CD14-positive monocyte (primary cell): Measurements from ENCODE around the gene TFEB. TPM values are rescaled to one million over a fixed set of nuclear protein-coding genes. Genes with fewer than 3 reads are reported as not detected.

Source experiments
- DNase-seq, 3 donors: peaks; one replicate each; pipeline ENCODE4 v3.0.0-alpha.2; 2011 to 2022
- H2AFZ ChIP-seq: 2 replicates; pipeline ENCODE4 v1.6.0; 2012; ENCODE audit warnings: mild to moderate bottlenecking, low read depth, low read length, inconsistent platforms; ENCODE audit not compliant: insufficient read depth, poor library complexity, severe bottlenecking
- H3K27ac ChIP-seq, 2 donors: 1 replicate in 1 of 2; 2 replicates in 1 of 2; pipeline ENCODE4 v1.5.1; 2012 to 2013; ENCODE audit warnings: low read length in 2 of 2, control low read depth in 1 of 2, inconsistent platforms in 1 of 2, low read depth in 1 of 2, mild to moderate bottlenecking in 1 of 2
- H3K27me3 ChIP-seq, 2 donors: one replicate each; pipeline versions ENCODE4 v1.6.0 to v1.6.1; 2011 to 2013; ENCODE audit warnings: low read length in 2 of 2; ENCODE audit not compliant: control insufficient read depth in 2 of 2, insufficient read depth in 2 of 2
- H3K36me3 ChIP-seq, 2 donors: replicated peaks in 1 of 2; 1 replicate in 1 of 2; 2 replicates in 1 of 2; pipeline versions ENCODE4 v1.5.1 to v1.6.1; 2012 to 2013; ENCODE audit warnings: low read length in 2 of 2, control low read depth in 1 of 2, inconsistent platforms in 1 of 2, mild to moderate bottlenecking in 1 of 2; ENCODE audit not compliant: insufficient read depth in 2 of 2, control insufficient read depth in 1 of 2
- H3K4me1 ChIP-seq, 2 donors: 1 replicate in 1 of 2; 2 replicates in 1 of 2; pipeline versions ENCODE4 v1.5.1 to v1.6.1; 2012 to 2013; ENCODE audit warnings: low read length in 2 of 2, control low read depth in 1 of 2, inconsistent platforms in 1 of 2, mild to moderate bottlenecking in 1 of 2, moderate library complexity in 1 of 2; ENCODE audit not compliant: insufficient read depth in 2 of 2, control insufficient read depth in 1 of 2
- H3K4me2 ChIP-seq: replicated peaks from 2 replicates; pipeline ENCODE3; 2012; ENCODE audit warnings: low read length, moderate library complexity, mild to moderate bottlenecking; ENCODE audit not compliant: poor library complexity, severe bottlenecking; ENCODE audit errors: extremely low read depth
- H3K4me3 ChIP-seq, 3 experiments: fragments of 200-600 bp in 1 of 3; sonication (generic) in 1 of 3; replicated peaks in 1 of 3; 1 replicate in 2 of 3; 2 replicates in 1 of 3; pipeline ENCODE4 v1.5.1; 2011 to 2013; ENCODE audit warnings: low read length in 3 of 3, mild to moderate bottlenecking in 3 of 3, control low read depth in 2 of 3, low read depth in 2 of 3, inconsistent platforms in 1 of 3, moderate library complexity in 1 of 3
- H3K79me2 ChIP-seq: 2 replicates; pipeline ENCODE4 v1.6.0; 2012; ENCODE audit warnings: mild to moderate bottlenecking, control low read depth, inconsistent platforms, low read length, moderate library complexity; ENCODE audit not compliant: insufficient read depth
- H3K9ac ChIP-seq: 2 replicates; pipeline ENCODE4 v1.6.0; 2017; ENCODE audit warnings: low read length, mild to moderate bottlenecking; ENCODE audit not compliant: insufficient read depth, poor library complexity, severe bottlenecking
- H3K9me3 ChIP-seq, 2 donors: replicated peaks in 1 of 2; 1 replicate in 1 of 2; 2 replicates in 1 of 2; pipeline versions ENCODE4 v1.5.1 to v1.6.1; 2012 to 2013; ENCODE audit warnings: low read length in 2 of 2, control low read depth in 1 of 2; ENCODE audit not compliant: control insufficient read depth in 1 of 2, insufficient read depth in 1 of 2
- H4K20me1 ChIP-seq: 2 replicates; pipeline ENCODE4 v1.6.0; 2012; ENCODE audit warnings: mild to moderate bottlenecking, low read length, control low read depth, moderate library complexity; ENCODE audit not compliant: insufficient read depth
- H3K27ac Mint-ChIP-seq, 7 donors: one replicate each; pipeline ENCODE4 v1.8.0; 2020; ENCODE audit warnings: mild to moderate bottlenecking in 7 of 7, mixed read lengths in 7 of 7, moderate library complexity in 6 of 7, inconsistent platforms in 2 of 7
- H3K27me3 Mint-ChIP-seq, 3 donors: one replicate each; pipeline ENCODE4 v1.8.0; 2021 to 2022; ENCODE audit warnings: low read depth in 3 of 3, mild to moderate bottlenecking in 3 of 3, mixed read lengths in 3 of 3, moderate library complexity in 3 of 3, inconsistent platforms in 1 of 3
- H3K36me3 Mint-ChIP-seq, 2 donors: one replicate each; pipeline ENCODE4 v1.8.0; 2020; ENCODE audit warnings: mixed read lengths in 2 of 2, inconsistent platforms in 1 of 2, mild to moderate bottlenecking in 1 of 2
- H3K4me1 Mint-ChIP-seq: one replicate; pipeline ENCODE4 v1.8.0; 2020; ENCODE audit warnings: mild to moderate bottlenecking, mixed read lengths
- H3K4me3 Mint-ChIP-seq, 2 donors: one replicate each; pipeline ENCODE4 v1.8.0; 2020; ENCODE audit warnings: mild to moderate bottlenecking in 2 of 2, mixed read lengths in 2 of 2, moderate library complexity in 1 of 2
- H3K9me3 Mint-ChIP-seq, 7 donors: one replicate each; pipeline ENCODE4 v1.8.0; 2020 to 2022; ENCODE audit warnings: mixed read lengths in 7 of 7, mild to moderate bottlenecking in 6 of 7, moderate library complexity in 6 of 7, inconsistent platforms in 2 of 7
- WGBS: methylation state at CpG from one replicate; pipeline ENCODE4 v1.1.5; 2013; ENCODE audit warnings: missing lambda C conversion rate; ENCODE audit not compliant: insufficient coverage; 5-methylcytosine and 5-hydroxymethylcytosine counted together
- intact Hi-C, 2 donors: fragments of 100-400 bp; cut with micrococcal nuclease; formaldehyde crosslinking; loops; one replicate each; pipeline versions ENCODE4 v1.15.0 to v1.15.1; 2023
- polyA plus RNA-seq, 3 donors: library from polyadenylated mRNA; depleted of rRNA in 1 of 3; unstranded in 2 of 3; stranded (reverse) in 1 of 3; fragments of 300-500 nt in 2 of 3; fragments of >200 nt in 1 of 3; fragmentation: Illumina TruSeq in 2 of 3; gene quantifications; 1 replicate in 2 of 3; 2 replicates in 1 of 3; pipeline ENCODE4 v1.2.3, GENCODE V29; 2012 to 2021
- TF ChIP-seq, protein P1 (sequence below): fragments of 200-600 bp; IDR thresholded peaks from one replicate; pipeline ENCODE4 v1.8.0; 2022; ENCODE audit warnings: antibody characterized with exemption, mild to moderate bottlenecking

TFEB gene
- polyA plus RNA-seq, 3 donors = 42.6 to 60.0 (median 55.0) TPM

DNA sequence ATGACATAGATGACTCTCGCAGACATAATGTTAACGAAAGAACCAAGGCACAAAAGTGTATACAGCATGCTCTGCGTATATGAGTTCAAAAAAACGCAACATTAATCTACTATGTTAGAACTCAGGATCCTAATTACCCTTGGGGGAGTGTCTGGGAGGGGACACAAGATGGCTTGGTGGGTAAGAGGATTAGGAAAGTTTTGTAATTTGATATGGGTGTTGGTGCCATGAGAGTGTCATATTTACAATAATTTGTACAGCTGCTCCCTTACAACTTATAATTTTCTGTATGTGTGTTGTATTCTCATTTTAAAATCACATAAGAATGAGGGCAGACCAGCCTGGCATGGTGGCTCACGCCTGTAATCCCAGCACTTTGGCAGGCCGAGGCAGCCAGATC, 38.6 kb downstream of the TFEB start:
- Histone ChIP-seq H3K4me3 (no peak overlapping the region), H3K9ac (no peak overlapping the region), H3K27me3 (no peaks in the 10 kb centered on the region), H4K20me1 (peaks cover 100% of the 10 kb centered on the region), H3K4me2 (no peak overlapping the region), H3K36me3 (peaks cover 16 to 66% of the 10 kb centered on the region in 2 donors), H3K79me2 (peaks cover 24% of the 10 kb centered on the region), H3K4me1 (no peaks in the 10 kb centered on the region), H3K9me3 (no peaks in the 10 kb centered on the region), H3K27ac (no peak overlapping the region), H2AFZ (no peak overlapping the region)
- intact Hi-C loops = no loop called here
- Mint-ChIP-seq H3K27me3 (peaks cover 0 to 3% (median 1%) of the 10 kb centered on the region in 3 donors), H3K36me3 (peaks cover 36 to 40% of the 10 kb centered on the region in 2 donors), H3K4me3 (no peak overlapping the region), H3K4me1 (peaks cover 8% of the 10 kb centered on the region), H3K27ac (peak overlapping the region in 1 of 7 donors; percentile 73), H3K9me3 (no peaks in the 10 kb centered on the region)
- no CpG with 5 or more reads among the region's 6 CpGs for WGBS
- TF ChIP-seq, protein P1, sequence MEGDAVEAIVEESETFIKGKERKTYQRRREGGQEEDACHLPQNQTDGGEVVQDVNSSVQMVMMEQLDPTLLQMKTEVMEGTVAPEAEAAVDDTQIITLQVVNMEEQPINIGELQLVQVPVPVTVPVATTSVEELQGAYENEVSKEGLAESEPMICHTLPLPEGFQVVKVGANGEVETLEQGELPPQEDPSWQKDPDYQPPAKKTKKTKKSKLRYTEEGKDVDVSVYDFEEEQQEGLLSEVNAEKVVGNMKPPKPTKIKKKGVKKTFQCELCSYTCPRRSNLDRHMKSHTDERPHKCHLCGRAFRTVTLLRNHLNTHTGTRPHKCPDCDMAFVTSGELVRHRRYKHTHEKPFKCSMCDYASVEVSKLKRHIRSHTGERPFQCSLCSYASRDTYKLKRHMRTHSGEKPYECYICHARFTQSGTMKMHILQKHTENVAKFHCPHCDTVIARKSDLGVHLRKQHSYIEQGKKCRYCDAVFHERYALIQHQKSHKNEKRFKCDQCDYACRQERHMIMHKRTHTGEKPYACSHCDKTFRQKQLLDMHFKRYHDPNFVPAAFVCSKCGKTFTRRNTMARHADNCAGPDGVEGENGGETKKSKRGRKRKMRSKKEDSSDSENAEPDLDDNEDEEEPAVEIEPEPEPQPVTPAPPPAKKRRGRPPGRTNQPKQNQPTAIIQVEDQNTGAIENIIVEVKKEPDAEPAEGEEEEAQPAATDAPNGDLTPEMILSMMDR = no peak
- no peak for DNase-seq

DNA sequence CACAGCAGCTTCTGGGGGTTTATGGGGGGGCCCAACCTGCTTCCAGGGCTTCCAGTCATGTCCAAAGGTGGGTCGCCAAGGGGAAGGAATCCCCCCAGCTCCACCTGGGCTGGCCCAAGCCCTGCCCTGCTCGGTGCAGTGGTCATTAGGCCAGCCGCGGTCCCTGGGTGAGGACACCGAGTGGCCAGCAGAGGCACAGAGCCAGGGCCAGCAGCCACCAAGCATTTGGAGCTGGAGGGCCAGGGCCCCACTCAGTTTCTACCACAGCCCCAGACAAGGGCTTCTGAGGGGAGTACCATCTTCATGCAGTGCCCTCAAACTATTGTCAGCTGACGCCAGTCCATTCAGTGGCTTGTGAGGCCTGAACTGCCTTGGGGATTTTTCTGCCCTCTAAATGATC, 39.6 kb downstream of the TFEB start:
- no peak overlapping the region for H2AFZ ChIP-seq
- no peaks in the 10 kb centered on the region for H3K4me1 ChIP-seq
- no peaks in the 10 kb centered on the region for H3K27me3 ChIP-seq
- H3K36me3 ChIP-seq = peaks cover 22 to 72% of the 10 kb centered on the region in 2 donors
- Mint-ChIP-seq H3K27me3 (peaks cover 0 to 3% (median 0%) of the 10 kb centered on the region in 3 donors), H3K36me3 (peaks cover 41 to 44% of the 10 kb centered on the region in 2 donors), H3K27ac (no peak overlapping the region), H3K4me3 (no peak overlapping the region), H3K9me3 (peaks cover 0 to 1% (median 0%) of the 10 kb centered on the region in 7 donors), H3K4me1 (peaks cover 3% of the 10 kb centered on the region)
- no peak overlapping the region for H3K27ac ChIP-seq
- no peaks in the 10 kb centered on the region for H3K9me3 ChIP-seq
- intact Hi-C loops = no loop called here
- H4K20me1 ChIP-seq = peaks cover 100% of the 10 kb centered on the region
- DNase-seq = no peak
- TF ChIP-seq, protein P1 = no peak
- no peak overlapping the region for H3K9ac ChIP-seq
- no peak overlapping the region for H3K4me3 ChIP-seq
- no peak overlapping the region for H3K4me2 ChIP-seq
- WGBS = 100% methylated on average over 3 of the region's 6 CpGs
- H3K79me2 ChIP-seq = peaks cover 20% of the 10 kb centered on the region
